PFSK-1 (cell line): ENCODE measurements around the gene PRKCE.

Experiments used
- POLR2AphosphoS5 ChIP-seq: IDR thresholded peaks from 2 replicates; pipeline ENCODE4 v1.6.1; 2012; ENCODE audit warnings: low read depth, mild to moderate bottlenecking, control low read depth, low read length, moderate library complexity
- SIN3A ChIP-seq: IDR thresholded peaks from 2 replicates; pipeline ENCODE4 v1.6.1; 2012; ENCODE audit warnings: mild to moderate bottlenecking, low read length, moderate library complexity, borderline replicate concordance; ENCODE audit not compliant: insufficient read depth
- TAF1 ChIP-seq: IDR thresholded peaks from 2 replicates; pipeline ENCODE4 v1.6.1; 2012; ENCODE audit warnings: low read length, control low read depth, borderline replicate concordance; ENCODE audit not compliant: insufficient read depth
- TF ChIP-seq, protein P1 (sequence below), 2 experiments: IDR thresholded peaks; 2 replicates each; pipeline versions ENCODE4 v1.6.1 to v1.8.0; 2011 to 2012; ENCODE audit warnings: low read depth in 2 of 2, low read length in 2 of 2, control low read depth in 1 of 2, inconsistent platforms in 1 of 2, mild to moderate bottlenecking in 1 of 2, moderate library complexity in 1 of 2; ENCODE audit not compliant: insufficient read depth in 1 of 2

GRCh38 chr2:45687964-45688363 is 36.5 kb downstream of the PRKCE start:
- TF ChIP-seq SIN3A (no peak), POLR2AphosphoS5 (no peak), TAF1 (no peak)
- TF ChIP-seq, protein P1, sequence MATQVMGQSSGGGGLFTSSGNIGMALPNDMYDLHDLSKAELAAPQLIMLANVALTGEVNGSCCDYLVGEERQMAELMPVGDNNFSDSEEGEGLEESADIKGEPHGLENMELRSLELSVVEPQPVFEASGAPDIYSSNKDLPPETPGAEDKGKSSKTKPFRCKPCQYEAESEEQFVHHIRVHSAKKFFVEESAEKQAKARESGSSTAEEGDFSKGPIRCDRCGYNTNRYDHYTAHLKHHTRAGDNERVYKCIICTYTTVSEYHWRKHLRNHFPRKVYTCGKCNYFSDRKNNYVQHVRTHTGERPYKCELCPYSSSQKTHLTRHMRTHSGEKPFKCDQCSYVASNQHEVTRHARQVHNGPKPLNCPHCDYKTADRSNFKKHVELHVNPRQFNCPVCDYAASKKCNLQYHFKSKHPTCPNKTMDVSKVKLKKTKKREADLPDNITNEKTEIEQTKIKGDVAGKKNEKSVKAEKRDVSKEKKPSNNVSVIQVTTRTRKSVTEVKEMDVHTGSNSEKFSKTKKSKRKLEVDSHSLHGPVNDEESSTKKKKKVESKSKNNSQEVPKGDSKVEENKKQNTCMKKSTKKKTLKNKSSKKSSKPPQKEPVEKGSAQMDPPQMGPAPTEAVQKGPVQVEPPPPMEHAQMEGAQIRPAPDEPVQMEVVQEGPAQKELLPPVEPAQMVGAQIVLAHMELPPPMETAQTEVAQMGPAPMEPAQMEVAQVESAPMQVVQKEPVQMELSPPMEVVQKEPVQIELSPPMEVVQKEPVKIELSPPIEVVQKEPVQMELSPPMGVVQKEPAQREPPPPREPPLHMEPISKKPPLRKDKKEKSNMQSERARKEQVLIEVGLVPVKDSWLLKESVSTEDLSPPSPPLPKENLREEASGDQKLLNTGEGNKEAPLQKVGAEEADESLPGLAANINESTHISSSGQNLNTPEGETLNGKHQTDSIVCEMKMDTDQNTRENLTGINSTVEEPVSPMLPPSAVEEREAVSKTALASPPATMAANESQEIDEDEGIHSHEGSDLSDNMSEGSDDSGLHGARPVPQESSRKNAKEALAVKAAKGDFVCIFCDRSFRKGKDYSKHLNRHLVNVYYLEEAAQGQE (IDR thresholded peaks at IDR 0.05; ENCODE audit: insufficient read depth in 1 of 2, low read depth in 2 of 2, low read length in 2 of 2): no peak
